Measurements from ENCODE around the gene GALNT2. TPM values are rescaled to one million over a fixed set of nuclear protein-coding genes. Genes with fewer than 3 reads are reported as not detected.
A peak's percentile ranks its signal among the peaks of the same experiment; 100 is the strongest.

The GALNT2 gene
- total RNA-seq, 1 donor from 2014 or later: 36.0 TPM

DNA sequence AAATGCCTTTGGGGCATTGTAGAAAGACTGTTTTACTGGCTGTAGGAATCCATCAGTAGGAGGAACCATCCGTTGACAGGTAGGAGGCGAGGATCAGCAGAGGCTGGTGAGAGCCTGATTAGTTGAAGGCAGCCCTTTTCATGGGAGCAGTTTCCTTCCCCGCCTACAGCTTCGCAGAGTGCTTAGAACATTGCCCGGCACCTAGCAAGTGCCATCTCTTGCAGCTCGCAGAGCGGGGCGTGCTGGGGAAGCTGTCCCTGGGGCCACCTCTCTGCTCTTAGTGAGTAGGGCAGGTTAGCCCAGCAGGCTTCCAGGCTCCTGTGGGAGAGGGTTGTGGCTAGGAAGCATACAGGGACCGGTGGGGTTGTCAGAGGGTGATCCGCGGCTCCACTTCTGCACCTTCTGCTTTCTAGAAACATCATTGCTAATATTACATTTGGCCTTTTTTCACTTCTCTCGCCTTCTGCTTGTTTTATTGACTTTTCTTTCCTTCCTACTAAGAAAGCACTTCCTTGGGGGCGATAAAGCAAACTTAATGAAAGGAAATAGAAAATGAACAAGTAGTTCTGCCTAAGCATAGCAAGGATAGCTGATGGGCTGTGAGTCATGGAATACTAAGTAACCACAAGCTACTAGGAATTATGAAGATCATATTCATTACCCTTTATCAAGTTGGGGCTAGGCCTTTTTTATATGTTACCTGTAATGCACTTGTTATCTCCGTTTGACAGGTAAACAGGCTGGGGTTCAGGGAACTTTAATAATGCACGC is 176.7 kb downstream of the GALNT2 start:
- no peak overlapping the region for H3K9ac ChIP-seq (ENCODE audit: low read depth in 1 of 3, low read length in 3 of 3)
- no peak overlapping the region for H3K27ac ChIP-seq (ENCODE audit: low read depth, low read length)
- peaks cover 14 to 35% (median 31%) of the 10 kb centered on the region in 3 donors for H3K36me3 ChIP-seq (ENCODE audit: control insufficient read depth in 3 of 3, insufficient read depth in 3 of 3, low read length in 3 of 3)
- H3K4me3 ChIP-seq (ENCODE audit: low read length in 3 of 3): no peak overlapping the region
- no peaks in the 10 kb centered on the region for H3K9me3 ChIP-seq (ENCODE audit: control insufficient read depth in 3 of 3, low read length in 3 of 3)
- H3K27me3 ChIP-seq (ENCODE audit: control insufficient read depth in 3 of 3, insufficient read depth in 3 of 3, low read length in 3 of 3): no peaks in the 10 kb centered on the region
- H3K4me1 ChIP-seq (ENCODE audit: control insufficient read depth in 3 of 3, insufficient read depth in 3 of 3, low read length in 3 of 3): peaks cover 0 to 4% (median 3%) of the 10 kb centered on the region in 3 donors

DNA sequence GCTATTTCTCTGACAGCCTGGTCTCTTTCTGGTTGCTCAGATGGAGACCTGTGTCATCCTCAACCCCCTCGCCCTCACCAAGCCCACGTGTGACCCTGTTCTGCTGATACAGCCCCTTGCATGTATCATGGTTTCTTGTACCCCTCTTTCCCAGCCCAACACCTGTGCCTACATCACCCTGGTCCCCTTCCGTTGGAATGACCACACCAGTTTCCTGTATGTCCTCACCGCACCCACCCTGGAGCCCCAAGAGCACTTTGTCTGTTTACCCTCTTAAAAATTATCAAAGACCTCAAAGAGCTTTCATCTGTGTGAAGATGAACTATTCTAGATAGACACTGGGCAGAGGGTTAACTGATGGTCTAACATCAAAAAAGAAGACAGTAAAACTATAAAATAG is 179.5 kb downstream of the GALNT2 start:
- Histone ChIP-seq H3K4me1 (ENCODE audit: control insufficient read depth in 3 of 3, insufficient read depth in 3 of 3, low read length in 3 of 3) (peaks cover 0 to 4% (median 3%) of the 10 kb centered on the region in 3 donors), H3K9me3 (ENCODE audit: control insufficient read depth in 3 of 3, low read length in 3 of 3) (no peaks in the 10 kb centered on the region), H3K4me3 (ENCODE audit: low read length in 3 of 3) (no peak overlapping the region), H3K27ac (ENCODE audit: low read depth, low read length) (no peak overlapping the region), H3K27me3 (ENCODE audit: control insufficient read depth in 3 of 3, insufficient read depth in 3 of 3, low read length in 3 of 3) (no peaks in the 10 kb centered on the region), H3K9ac (ENCODE audit: low read depth in 1 of 3, low read length in 3 of 3) (no peak overlapping the region), H3K36me3 (ENCODE audit: control insufficient read depth in 3 of 3, insufficient read depth in 3 of 3, low read length in 3 of 3) (peaks cover 26 to 52% (median 48%) of the 10 kb centered on the region in 3 donors)

DNA sequence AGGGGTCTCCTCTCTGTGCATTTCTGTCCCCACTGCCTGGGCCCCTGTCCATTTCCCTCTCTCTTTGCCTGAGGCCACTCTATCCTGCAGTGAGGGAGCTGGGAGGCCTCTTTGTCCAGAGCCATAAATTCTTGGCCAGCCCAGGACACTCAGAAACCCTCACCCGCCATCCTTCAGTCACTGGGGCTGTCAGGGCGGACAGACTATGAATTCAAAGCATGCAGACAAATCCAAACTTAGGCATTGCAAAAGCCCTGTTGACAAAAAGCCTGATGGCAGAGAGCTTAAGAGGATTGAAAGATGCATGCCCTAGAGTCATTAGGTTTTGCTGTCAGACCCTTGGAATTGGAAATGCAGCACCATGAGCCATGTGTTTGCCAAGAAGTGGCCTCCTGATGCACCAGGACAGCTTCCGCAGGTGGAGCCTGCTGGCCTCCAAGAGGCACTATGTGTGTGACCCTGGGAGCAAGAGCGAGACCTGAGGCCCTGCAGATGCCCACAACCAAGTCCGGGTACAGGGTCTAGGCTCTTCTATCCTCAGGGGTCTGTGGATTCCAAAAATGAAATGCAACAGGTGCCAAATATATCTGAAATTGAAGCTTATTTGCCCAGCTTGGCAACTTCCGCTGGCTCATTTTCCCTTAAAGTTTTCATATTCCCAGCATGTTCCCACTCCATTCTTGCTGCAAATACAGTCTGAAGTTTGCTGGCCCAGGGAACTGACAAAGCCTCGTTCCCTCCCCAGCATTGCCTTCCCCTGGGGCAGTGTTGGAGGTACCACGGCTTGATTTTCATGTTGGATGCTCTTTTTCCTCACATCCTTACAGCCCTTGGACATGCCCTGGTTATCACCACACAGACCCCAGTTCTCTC is 181.2 kb downstream of the GALNT2 start:
- Histone ChIP-seq H3K9ac (ENCODE audit: low read depth in 1 of 3, low read length in 3 of 3) (peak overlapping the region in 1 of 3 donors; percentile 46), H3K9me3 (ENCODE audit: control insufficient read depth in 3 of 3, low read length in 3 of 3) (no peaks in the 10 kb centered on the region), H3K4me1 (ENCODE audit: control insufficient read depth in 3 of 3, insufficient read depth in 3 of 3, low read length in 3 of 3) (peaks cover 0 to 4% (median 3%) of the 10 kb centered on the region in 3 donors), H3K27ac (ENCODE audit: low read depth, low read length) (no peak overlapping the region), H3K4me3 (ENCODE audit: low read length in 3 of 3) (no peak overlapping the region), H3K36me3 (ENCODE audit: control insufficient read depth in 3 of 3, insufficient read depth in 3 of 3, low read length in 3 of 3) (peaks cover 28 to 60% (median 45%) of the 10 kb centered on the region in 3 donors), H3K27me3 (ENCODE audit: control insufficient read depth in 3 of 3, insufficient read depth in 3 of 3, low read length in 3 of 3) (no peaks in the 10 kb centered on the region)

DNA sequence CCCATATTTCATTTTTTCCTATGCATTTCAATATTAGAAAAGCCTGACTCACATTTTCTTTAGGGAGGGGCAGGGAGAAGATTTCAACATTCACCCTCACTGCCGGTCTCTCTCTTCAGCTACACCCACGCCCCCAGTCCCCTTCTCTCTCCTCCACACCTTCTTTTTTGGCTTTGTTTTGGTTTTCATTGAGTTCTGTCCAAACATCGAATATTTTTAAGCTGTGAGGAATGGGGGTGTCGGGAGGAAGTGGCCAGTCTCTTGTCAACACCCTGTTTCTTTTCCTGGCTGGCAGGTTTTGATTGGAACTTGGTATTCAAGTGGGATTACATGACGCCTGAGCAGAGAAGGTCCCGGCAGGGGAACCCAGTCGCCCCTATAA is 181.8 kb downstream of the GALNT2 start:
- Histone ChIP-seq H3K9ac (ENCODE audit: low read depth in 1 of 3, low read length in 3 of 3) (no peak overlapping the region), H3K4me3 (ENCODE audit: low read length in 3 of 3) (no peak overlapping the region), H3K36me3 (ENCODE audit: control insufficient read depth in 3 of 3, insufficient read depth in 3 of 3, low read length in 3 of 3) (peaks cover 25 to 57% (median 41%) of the 10 kb centered on the region in 3 donors), H3K27ac (ENCODE audit: low read depth, low read length) (no peak overlapping the region), H3K27me3 (ENCODE audit: control insufficient read depth in 3 of 3, insufficient read depth in 3 of 3, low read length in 3 of 3) (no peaks in the 10 kb centered on the region), H3K9me3 (ENCODE audit: control insufficient read depth in 3 of 3, low read length in 3 of 3) (no peaks in the 10 kb centered on the region), H3K4me1 (ENCODE audit: control insufficient read depth in 3 of 3, insufficient read depth in 3 of 3, low read length in 3 of 3) (peaks cover 0 to 4% (median 3%) of the 10 kb centered on the region in 3 donors)

DNA sequence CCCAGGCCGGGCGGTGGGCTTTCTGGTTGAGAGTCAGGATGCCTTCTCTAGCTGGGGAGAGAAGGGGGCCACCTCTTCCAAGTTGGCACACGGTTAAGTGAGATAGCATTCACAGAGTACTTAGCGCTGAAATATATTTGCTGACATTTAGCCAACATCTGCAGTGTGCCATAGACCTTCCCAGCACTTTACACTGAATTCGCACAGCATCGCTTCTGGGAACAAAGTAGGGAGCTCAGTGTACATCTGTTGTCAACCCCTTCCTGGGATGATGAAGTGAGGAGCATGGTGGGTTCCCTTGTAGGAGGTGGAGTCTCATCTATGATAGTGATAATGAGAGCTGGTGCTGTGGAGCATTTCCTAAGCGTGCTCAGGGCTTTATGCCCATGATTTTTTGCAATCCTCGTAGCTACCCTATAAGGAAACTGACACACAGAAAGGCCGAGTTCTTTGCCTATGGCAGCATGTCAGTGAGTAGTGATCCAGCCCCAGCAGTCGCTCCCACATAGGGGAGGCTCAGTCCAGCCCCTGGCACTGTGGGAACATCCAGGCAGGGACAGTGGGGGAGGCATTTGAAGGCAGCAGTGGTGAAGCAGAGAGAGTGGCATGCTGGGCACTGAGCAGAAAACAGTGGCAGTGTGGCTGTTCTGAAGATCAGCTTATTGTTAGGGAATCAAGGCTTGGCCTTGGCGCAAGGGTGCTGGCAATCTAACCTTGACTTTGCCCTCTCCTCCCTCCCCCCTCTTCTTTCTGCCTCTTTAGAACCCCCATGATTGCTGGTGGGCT is 182.8 kb downstream of the GALNT2 start:
- no peak overlapping the region for H3K4me3 ChIP-seq (ENCODE audit: low read length in 3 of 3)
- no peak overlapping the region for H3K27ac ChIP-seq (ENCODE audit: low read depth, low read length)
- H3K27me3 ChIP-seq (ENCODE audit: control insufficient read depth in 3 of 3, insufficient read depth in 3 of 3, low read length in 3 of 3): no peaks in the 10 kb centered on the region
- peaks cover 28 to 55% (median 39%) of the 10 kb centered on the region in 3 donors for H3K36me3 ChIP-seq (ENCODE audit: control insufficient read depth in 3 of 3, insufficient read depth in 3 of 3, low read length in 3 of 3)
- H3K9ac ChIP-seq (ENCODE audit: low read depth in 1 of 3, low read length in 3 of 3): no peak overlapping the region
- H3K4me1 ChIP-seq (ENCODE audit: control insufficient read depth in 3 of 3, insufficient read depth in 3 of 3, low read length in 3 of 3): peaks cover 0 to 4% (median 3%) of the 10 kb centered on the region in 3 donors
- no peaks in the 10 kb centered on the region for H3K9me3 ChIP-seq (ENCODE audit: control insufficient read depth in 3 of 3, low read length in 3 of 3)

DNA sequence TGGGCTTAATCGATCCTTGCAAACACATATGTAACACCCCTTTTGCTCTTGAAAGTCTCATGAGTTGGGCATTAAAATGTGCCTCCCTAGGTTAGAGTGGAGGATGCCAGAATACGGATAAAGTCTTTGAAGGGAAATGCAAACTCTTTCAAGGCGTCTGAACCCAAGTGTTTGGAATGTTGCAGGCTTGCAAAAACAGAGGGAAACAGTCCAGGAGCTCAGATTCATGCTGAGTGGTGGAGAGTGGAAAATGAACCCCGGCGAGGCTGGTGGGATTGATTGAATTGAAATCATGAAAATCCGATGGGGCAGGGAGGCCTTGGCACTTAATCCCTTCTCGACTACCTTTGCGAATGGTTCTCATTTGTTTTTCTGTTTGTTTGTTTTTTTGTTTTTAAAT is 183.6 kb downstream of the GALNT2 start:
- Histone ChIP-seq H3K4me3 (ENCODE audit: low read length in 3 of 3) (no peak overlapping the region), H3K9me3 (ENCODE audit: control insufficient read depth in 3 of 3, low read length in 3 of 3) (no peaks in the 10 kb centered on the region), H3K36me3 (ENCODE audit: control insufficient read depth in 3 of 3, insufficient read depth in 3 of 3, low read length in 3 of 3) (peaks cover 35 to 57% (median 43%) of the 10 kb centered on the region in 3 donors), H3K9ac (ENCODE audit: low read depth in 1 of 3, low read length in 3 of 3) (no peak overlapping the region), H3K4me1 (ENCODE audit: control insufficient read depth in 3 of 3, insufficient read depth in 3 of 3, low read length in 3 of 3) (peaks cover 0 to 4% (median 3%) of the 10 kb centered on the region in 3 donors), H3K27ac (ENCODE audit: low read depth, low read length) (no peak overlapping the region), H3K27me3 (ENCODE audit: control insufficient read depth in 3 of 3, insufficient read depth in 3 of 3, low read length in 3 of 3) (no peaks in the 10 kb centered on the region)

DNA sequence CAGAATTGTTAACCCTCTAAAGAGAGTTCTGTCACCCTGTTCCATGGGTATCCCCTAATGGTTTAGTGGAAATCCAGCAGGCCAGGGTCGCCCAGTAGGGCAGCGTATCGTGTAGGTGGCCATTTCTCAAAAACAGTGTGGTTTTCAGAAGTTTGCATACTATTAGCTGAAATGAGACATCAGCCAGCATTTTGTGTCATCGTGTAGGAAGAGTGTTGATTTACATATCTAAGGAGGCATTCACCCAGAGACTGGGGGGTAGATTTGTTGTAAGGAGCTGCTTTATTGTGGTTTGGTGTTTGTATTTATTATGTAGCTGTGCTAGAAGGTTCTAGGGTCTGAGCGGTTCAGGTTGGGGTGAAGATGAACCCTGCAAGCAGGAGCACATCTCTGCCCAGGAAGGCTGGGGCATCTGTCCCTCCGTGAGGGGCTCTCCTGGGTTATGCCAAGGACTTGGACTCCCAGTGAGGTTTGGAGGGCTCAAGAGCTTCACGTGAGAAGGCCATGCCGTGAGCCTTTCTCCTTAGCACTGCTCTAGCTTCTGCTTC is 184.7 kb downstream of the GALNT2 start:
- no peaks in the 10 kb centered on the region for H3K9me3 ChIP-seq (ENCODE audit: control insufficient read depth in 3 of 3, low read length in 3 of 3)
- no peak overlapping the region for H3K9ac ChIP-seq (ENCODE audit: low read depth in 1 of 3, low read length in 3 of 3)
- H3K4me1 ChIP-seq (ENCODE audit: control insufficient read depth in 3 of 3, insufficient read depth in 3 of 3, low read length in 3 of 3): peaks cover 3 to 6% (median 5%) of the 10 kb centered on the region in 3 donors
- H3K27ac ChIP-seq (ENCODE audit: low read depth, low read length): no peak overlapping the region
- H3K27me3 ChIP-seq (ENCODE audit: control insufficient read depth in 3 of 3, insufficient read depth in 3 of 3, low read length in 3 of 3): no peaks in the 10 kb centered on the region
- H3K36me3 ChIP-seq (ENCODE audit: control insufficient read depth in 3 of 3, insufficient read depth in 3 of 3, low read length in 3 of 3): peaks cover 27 to 52% (median 35%) of the 10 kb centered on the region in 3 donors
- no peak overlapping the region for H3K4me3 ChIP-seq (ENCODE audit: low read length in 3 of 3)

DNA sequence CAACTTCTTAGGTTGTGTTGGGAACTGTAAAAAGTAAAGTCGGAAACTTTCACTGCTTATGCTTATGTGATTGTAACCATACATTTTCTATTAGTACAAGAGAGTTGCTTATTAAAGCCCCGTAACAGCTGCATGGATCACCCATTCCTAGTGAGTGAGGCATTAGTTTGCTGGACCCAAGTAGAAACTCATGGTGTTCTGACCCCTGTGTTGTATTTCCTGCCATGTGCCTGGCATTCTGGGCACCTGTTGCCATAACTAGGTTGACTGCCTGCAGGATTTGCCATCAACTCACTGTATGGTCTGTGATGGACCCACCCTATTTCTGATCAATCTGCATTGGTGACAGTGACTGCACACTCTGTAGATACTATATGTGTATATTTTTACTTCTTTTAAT is 186.1 kb downstream of the GALNT2 start:
- H3K27ac ChIP-seq (ENCODE audit: low read depth, low read length): no peak overlapping the region
- peaks cover 29 to 48% (median 37%) of the 10 kb centered on the region in 3 donors for H3K36me3 ChIP-seq (ENCODE audit: control insufficient read depth in 3 of 3, insufficient read depth in 3 of 3, low read length in 3 of 3)
- no peaks in the 10 kb centered on the region for H3K27me3 ChIP-seq (ENCODE audit: control insufficient read depth in 3 of 3, insufficient read depth in 3 of 3, low read length in 3 of 3)
- H3K9me3 ChIP-seq (ENCODE audit: control insufficient read depth in 3 of 3, low read length in 3 of 3): no peaks in the 10 kb centered on the region
- H3K9ac ChIP-seq (ENCODE audit: low read depth in 1 of 3, low read length in 3 of 3): no peak overlapping the region
- no peak overlapping the region for H3K4me3 ChIP-seq (ENCODE audit: low read length in 3 of 3)
- H3K4me1 ChIP-seq (ENCODE audit: control insufficient read depth in 3 of 3, insufficient read depth in 3 of 3, low read length in 3 of 3): peaks cover 6 to 9% (median 7%) of the 10 kb centered on the region in 3 donors

DNA sequence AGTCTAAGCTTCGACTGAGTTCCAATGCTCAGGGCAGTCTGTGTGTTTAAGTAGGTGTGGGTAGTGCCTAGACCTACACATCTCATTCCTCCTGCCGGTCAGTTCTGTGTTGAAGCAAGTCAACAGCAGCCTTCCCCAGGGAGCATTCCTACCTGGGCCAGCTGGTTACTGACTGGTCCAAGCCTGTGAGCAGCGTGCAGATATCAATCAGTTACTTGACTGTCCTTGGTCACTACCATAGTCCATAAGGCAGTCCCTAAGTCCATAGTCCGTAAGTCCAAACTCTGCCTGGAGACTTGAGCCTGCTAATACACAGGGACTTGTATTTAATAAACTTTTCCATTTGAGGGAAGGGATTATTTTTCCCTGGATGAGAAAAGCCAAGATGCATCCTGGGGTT is 187.2 kb downstream of the GALNT2 start:
- Histone ChIP-seq H3K4me3 (ENCODE audit: low read length in 3 of 3) (no peak overlapping the region), H3K9me3 (ENCODE audit: control insufficient read depth in 3 of 3, low read length in 3 of 3) (no peaks in the 10 kb centered on the region), H3K27ac (ENCODE audit: low read depth, low read length) (no peak overlapping the region), H3K36me3 (ENCODE audit: control insufficient read depth in 3 of 3, insufficient read depth in 3 of 3, low read length in 3 of 3) (peaks cover 27 to 41% (median 37%) of the 10 kb centered on the region in 3 donors), H3K9ac (ENCODE audit: low read depth in 1 of 3, low read length in 3 of 3) (no peak overlapping the region), H3K4me1 (ENCODE audit: control insufficient read depth in 3 of 3, insufficient read depth in 3 of 3, low read length in 3 of 3) (peaks cover 4 to 6% (median 5%) of the 10 kb centered on the region in 3 donors), H3K27me3 (ENCODE audit: control insufficient read depth in 3 of 3, insufficient read depth in 3 of 3, low read length in 3 of 3) (no peaks in the 10 kb centered on the region)

All from skeletal muscle tissue (tissue), 4 donors.